A549 (cell line): ENCODE results near the gene YIF1B. TPM values are rescaled to one million over a fixed set of nuclear protein-coding genes. Genes with fewer than 3 reads are reported as not detected.

Experiments used
- ATAC-seq, 2 experiments: fragments of 200-7000 bp in 1 of 2; fragments of >200 bp in 1 of 2; cut with Nextera tagmentation in 1 of 2; cut with Tn5 transposase in 1 of 2; 3 replicates each; pipeline versions ENCODE4 v1.8.0 to v1.9.1; 2018 to 2020; ENCODE audit warnings: mild to moderate bottlenecking in 1 of 2, moderate library complexity in 1 of 2
- CTCF ChIA-PET: fragments of 300-600 bp; sonication (Branson Sonifier 250); formaldehyde crosslinking; extraction: SDS; loops from one replicate; lab custom pipeline; 2021; ENCODE audit warnings: antibody characterized with exemption, inconsistent platforms; lab: Yijun Ruan, JAX
- POLR2A ChIA-PET: fragments of 350-600 bp; formaldehyde crosslinking; extraction: SDS; loops from one replicate; lab custom pipeline; 2021; ENCODE audit warnings: antibody characterized with exemption, inconsistent platforms; lab: Yijun Ruan, JAX
- DNase-seq, 2 experiments: peaks; one replicate each; pipeline versions ENCODE4 v3.0.0 to v3.0.0-alpha.2; 2011 to 2016; ENCODE audit warnings: low read depth in 1 of 2, low spot score in 1 of 2
- FAIRE-seq: peaks from 2 replicates; lab custom pipeline; 2011; peaks lifted over from hg19 to GRCh38; lab: Jason Lieb, UNC
- H3K27ac ChIP-seq, 2 experiments: fragments of >200 bp; sonication (Bioruptor Twin); formaldehyde crosslinking; 3 replicates each; pipeline ENCODE4 v1.5.1; 2016 to 2017
- H3K4me1 ChIP-seq: fragments of >200 bp; sonication (Bioruptor Twin); formaldehyde crosslinking; 3 replicates; pipeline ENCODE4 v1.6.1; 2016
- H3K4me2 ChIP-seq: fragments of >200 bp; sonication (Bioruptor Twin); formaldehyde crosslinking; 3 replicates; pipeline ENCODE4 v1.6.1; 2016
- H3K4me3 ChIP-seq: fragments of >200 bp; sonication (Bioruptor Twin); formaldehyde crosslinking; 3 replicates; pipeline ENCODE4 v1.5.1; 2016
- H3K9me3 ChIP-seq: fragments of >200 bp; sonication (Bioruptor Twin); formaldehyde crosslinking; 3 replicates; pipeline ENCODE4 v1.6.1; 2016
- BHLHE40 ChIP-seq: IDR thresholded peaks from 2 replicates; pipeline ENCODE4 v1.6.1; 2012; ENCODE audit warnings: low read depth, low read length, inconsistent platforms
- CEBPB ChIP-seq, 2 experiments: fragments of >200 bp in 1 of 2; sonication (Bioruptor Twin) in 1 of 2; formaldehyde crosslinking in 1 of 2; IDR thresholded peaks; 2 replicates each; pipeline ENCODE4 v1.6.1; 2012 to 2016
- CHD2 ChIP-seq: fragments of 150-350 bp; IDR thresholded peaks from 2 replicates; pipeline ENCODE4 v1.6.1; 2014; ENCODE audit warnings: low read length; ENCODE audit not compliant: partially characterized antibody
- EHF ChIP-seq: fragments of 250-450 bp; sonication (Bioruptor Pico); IDR thresholded peaks from 2 replicates; pipeline ENCODE4 v1.5.0; 2020; ENCODE audit warnings: mild to moderate bottlenecking
- FOSL2 ChIP-seq, 2 experiments: fragments of 450-650 bp in 1 of 2; fragments of >200 bp in 1 of 2; sonication (Bioruptor Twin) in 1 of 2; formaldehyde crosslinking; IDR thresholded peaks; 2 replicates each; pipeline versions ENCODE4 v1.5.0 to v1.6.1; 2016 to 2020; ENCODE audit warnings: mild to moderate bottlenecking in 1 of 2, moderate library complexity in 1 of 2
- HEYL ChIP-seq: fragments of 250-450 bp; sonication (Bioruptor Pico); IDR thresholded peaks from 2 replicates; pipeline ENCODE4 v1.8.0; 2021; ENCODE audit warnings: mild to moderate bottlenecking, moderate library complexity
- HOXA7 ChIP-seq: fragments of 250-450 bp; sonication (Bioruptor Pico); IDR thresholded peaks from 2 replicates; pipeline ENCODE4 v1.5.0; 2020; ENCODE audit warnings: mild to moderate bottlenecking, moderate library complexity
- RFX5 ChIP-seq: fragments of 450-650 bp; IDR thresholded peaks from 2 replicates; pipeline ENCODE4 v1.7.1; 2014; ENCODE audit warnings: antibody characterized with exemption, mild to moderate bottlenecking, moderate library complexity
- TFCP2L1 ChIP-seq: fragments of 250-450 bp; sonication (Bioruptor Pico); IDR thresholded peaks from 2 replicates; pipeline ENCODE4 v1.5.0; 2021; ENCODE audit warnings: mild to moderate bottlenecking
- TP53 ChIP-seq: fragments of 250-450 bp; sonication (Bioruptor Pico); IDR thresholded peaks from 2 replicates; pipeline ENCODE4 v1.5.0; 2021; ENCODE audit warnings: mild to moderate bottlenecking, moderate library complexity
- WGBS: methylation state at CpG from one replicate; pipeline ENCODE4 v1.1.6; 2017; ENCODE audit errors: missing lambda C conversion rate; 5-methylcytosine and 5-hydroxymethylcytosine counted together
- polyA plus RNA-seq, 4 experiments: library from polyadenylated mRNA; depleted of rRNA in 3 of 4; stranded (reverse); fragments of >200 nt; fragmentation: RNase III in 1 of 4; extraction: RNeasy Plus Mini Kit Qiagen cat#74134 plus additional on column Dnase treatment in 1 of 4; gene quantifications; 2 replicates in 3 of 4; 3 replicates in 1 of 4; pipeline ENCODE4 v1.2.3, GENCODE V29; 2011 to 2017
- TF ChIP-seq, protein P1 (sequence below): fragments of 250-450 bp; sonication (Bioruptor Pico); IDR thresholded peaks from 2 replicates; pipeline ENCODE4 v1.5.0; 2021; ENCODE audit warnings: mild to moderate bottlenecking, moderate library complexity, borderline replicate concordance
- TF ChIP-seq, protein P2 (sequence below): fragments of 450-650 bp; IDR thresholded peaks from 2 replicates; pipeline ENCODE4 v1.6.1; 2014; ENCODE audit warnings: antibody characterized with exemption
- TF ChIP-seq, protein P3 (sequence below): fragments of 200-600 bp; sonication (generic); IDR thresholded peaks from 2 replicates; pipeline ENCODE4 v1.6.1; 2016; ENCODE audit warnings: antibody characterized with exemption, mild to moderate bottlenecking, moderate library complexity
- TF ChIP-seq, protein P4 (sequence below): IDR thresholded peaks from 2 replicates; pipeline ENCODE4 v1.6.1; 2012
- TF ChIP-seq, protein P5 (sequence below): IDR thresholded peaks from 2 replicates; pipeline ENCODE4 v1.6.1; 2012; ENCODE audit warnings: low read depth, borderline replicate concordance
- TF ChIP-seq, protein P6 (sequence below): fragments of >200 bp; sonication (Bioruptor Twin); formaldehyde crosslinking; IDR thresholded peaks from 3 replicates; pipeline ENCODE4 v1.5.1; 2016

The YIF1B gene
- polyA plus RNA-seq, 2 of the 4 experiments (the other 2 are of a cell fraction): 75.5 to 100 TPM

DNA sequence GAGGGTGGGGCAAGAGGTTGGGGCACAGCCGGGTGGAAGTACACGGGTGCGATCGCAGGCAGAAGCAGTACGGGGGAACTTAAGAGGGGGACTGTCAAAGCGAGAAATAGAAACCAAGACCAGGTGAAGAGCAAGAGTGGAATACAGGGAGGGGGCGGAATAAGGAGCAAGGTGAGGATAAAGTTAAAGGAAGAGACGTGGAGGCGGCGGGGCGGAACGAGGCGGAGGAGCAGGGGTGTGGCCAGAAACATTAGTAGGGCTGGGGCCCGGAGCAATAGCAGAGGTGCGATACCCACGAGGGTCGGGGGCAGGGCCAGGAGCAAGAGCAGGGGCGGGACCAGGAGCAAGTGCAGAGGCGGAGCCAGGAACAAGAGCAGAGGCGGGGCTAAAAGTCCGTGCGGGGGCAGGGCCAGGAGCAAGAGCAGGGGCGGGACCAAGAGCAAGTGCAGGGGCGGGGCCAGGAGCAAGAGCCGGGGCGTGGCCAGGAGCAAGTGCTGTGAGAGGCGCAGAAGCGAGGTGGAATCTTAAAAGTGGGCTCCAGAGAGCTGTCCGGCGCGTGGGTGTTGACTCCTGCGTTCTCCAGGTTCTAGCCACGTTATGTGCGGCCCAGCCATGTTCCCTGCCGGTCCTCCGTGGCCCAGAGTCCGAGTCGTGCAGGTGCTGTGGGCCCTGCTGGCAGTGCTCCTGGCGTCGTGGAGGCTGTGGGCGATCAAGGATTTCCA, 21.1 kb upstream of the YIF1B start (continued):
- TF ChIP-seq, protein P1, sequence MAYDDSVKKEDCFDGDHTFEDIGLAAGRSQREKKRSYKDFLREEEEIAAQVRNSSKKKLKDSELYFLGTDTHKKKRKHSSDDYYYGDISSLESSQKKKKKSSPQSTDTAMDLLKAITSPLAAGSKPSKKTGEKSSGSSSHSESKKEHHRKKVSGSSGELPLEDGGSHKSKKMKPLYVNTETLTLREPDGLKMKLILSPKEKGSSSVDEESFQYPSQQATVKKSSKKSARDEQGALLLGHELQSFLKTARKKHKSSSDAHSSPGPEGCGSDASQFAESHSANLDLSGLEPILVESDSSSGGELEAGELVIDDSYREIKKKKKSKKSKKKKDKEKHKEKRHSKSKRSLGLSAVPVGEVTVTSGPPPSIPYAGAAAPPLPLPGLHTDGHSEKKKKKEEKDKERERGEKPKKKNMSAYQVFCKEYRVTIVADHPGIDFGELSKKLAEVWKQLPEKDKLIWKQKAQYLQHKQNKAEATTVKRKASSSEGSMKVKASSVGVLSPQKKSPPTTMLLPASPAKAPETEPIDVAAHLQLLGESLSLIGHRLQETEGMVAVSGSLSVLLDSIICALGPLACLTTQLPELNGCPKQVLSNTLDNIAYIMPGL: no peak
- TF ChIP-seq, protein P2, sequence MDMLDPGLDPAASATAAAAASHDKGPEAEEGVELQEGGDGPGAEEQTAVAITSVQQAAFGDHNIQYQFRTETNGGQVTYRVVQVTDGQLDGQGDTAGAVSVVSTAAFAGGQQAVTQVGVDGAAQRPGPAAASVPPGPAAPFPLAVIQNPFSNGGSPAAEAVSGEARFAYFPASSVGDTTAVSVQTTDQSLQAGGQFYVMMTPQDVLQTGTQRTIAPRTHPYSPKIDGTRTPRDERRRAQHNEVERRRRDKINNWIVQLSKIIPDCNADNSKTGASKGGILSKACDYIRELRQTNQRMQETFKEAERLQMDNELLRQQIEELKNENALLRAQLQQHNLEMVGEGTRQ: no peak; the same call in none of the 2 replicates
- TF ChIP-seq HEYL (CRISPR knock-in tag): no peak
- TF ChIP-seq TFCP2L1 (CRISPR knock-in tag): peak; percentile 80
- TF ChIP-seq HOXA7 (CRISPR knock-in tag): peak; percentile 86; the same call in 1 of the 2 replicates
- TF ChIP-seq TP53 (CRISPR knock-in tag): peak; percentile 85

DNA sequence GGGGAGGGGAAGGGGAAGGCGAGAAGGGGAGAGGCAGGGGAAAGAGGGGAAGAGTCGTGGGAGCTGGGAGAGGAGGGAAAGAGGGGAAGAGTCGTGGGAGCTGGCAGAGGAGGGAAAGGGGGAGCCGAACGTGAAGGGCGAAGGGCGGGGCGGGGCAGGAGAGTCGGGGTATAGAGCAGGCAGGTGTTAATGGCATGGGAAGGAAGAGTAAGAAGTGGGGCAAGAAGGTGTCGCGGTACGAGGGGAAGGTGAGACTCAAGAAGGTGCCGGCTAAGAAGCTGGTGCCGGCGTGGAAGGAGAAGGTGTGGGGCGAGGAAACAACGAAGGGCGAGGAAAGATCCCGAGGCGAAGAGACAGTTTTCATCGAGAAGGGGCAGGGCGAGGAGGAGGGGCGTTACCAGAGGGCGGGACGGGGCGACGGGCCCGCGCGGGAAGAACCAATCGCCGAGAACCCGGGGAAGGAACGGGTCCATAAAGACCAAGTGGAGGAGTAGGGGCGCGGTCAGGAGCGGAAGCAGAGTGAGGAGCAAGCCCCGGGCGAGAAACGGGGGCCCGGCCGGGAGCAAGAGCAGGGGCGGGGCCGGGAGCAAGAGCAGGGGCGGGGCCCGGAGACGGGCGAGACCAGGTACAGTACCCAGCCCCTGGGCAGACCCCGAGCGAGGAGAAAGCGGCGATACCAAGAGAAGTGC, 20.3 kb upstream of the YIF1B start:
- H3K4me2 ChIP-seq: peak overlapping the region; percentile 81
- H3K4me3 ChIP-seq: peak overlapping the region; percentile 66
- ChIA-PET POLR2A (interaction anchor here (0.6 to 1.4 kb wide), 7 partner anchors 32 to 130 kb away, joined by 3 to 14 read pairs (median 4); partner anchors contain the start of genes C19orf33, GGN, PPP1R14A and PSMD8), CTCF (interaction anchor here (0.6 to 20.5 kb wide), 51 partner anchors 8 to 1112 kb away, joined by 3 to 1052 read pairs (median 6); partner anchors contain the start of genes C19orf33, GGN, KCNK6 and PPP1R14A)
- TF ChIP-seq RFX5 (0 out of 2 replicates have a peak, but pooled peaks have one; percentile 23), TFCP2L1 (CRISPR knock-in tag) (peak; percentile 88), BHLHE40 (no peak; the same call in 1 of the 2 replicates)
- TF ChIP-seq, protein P3, sequence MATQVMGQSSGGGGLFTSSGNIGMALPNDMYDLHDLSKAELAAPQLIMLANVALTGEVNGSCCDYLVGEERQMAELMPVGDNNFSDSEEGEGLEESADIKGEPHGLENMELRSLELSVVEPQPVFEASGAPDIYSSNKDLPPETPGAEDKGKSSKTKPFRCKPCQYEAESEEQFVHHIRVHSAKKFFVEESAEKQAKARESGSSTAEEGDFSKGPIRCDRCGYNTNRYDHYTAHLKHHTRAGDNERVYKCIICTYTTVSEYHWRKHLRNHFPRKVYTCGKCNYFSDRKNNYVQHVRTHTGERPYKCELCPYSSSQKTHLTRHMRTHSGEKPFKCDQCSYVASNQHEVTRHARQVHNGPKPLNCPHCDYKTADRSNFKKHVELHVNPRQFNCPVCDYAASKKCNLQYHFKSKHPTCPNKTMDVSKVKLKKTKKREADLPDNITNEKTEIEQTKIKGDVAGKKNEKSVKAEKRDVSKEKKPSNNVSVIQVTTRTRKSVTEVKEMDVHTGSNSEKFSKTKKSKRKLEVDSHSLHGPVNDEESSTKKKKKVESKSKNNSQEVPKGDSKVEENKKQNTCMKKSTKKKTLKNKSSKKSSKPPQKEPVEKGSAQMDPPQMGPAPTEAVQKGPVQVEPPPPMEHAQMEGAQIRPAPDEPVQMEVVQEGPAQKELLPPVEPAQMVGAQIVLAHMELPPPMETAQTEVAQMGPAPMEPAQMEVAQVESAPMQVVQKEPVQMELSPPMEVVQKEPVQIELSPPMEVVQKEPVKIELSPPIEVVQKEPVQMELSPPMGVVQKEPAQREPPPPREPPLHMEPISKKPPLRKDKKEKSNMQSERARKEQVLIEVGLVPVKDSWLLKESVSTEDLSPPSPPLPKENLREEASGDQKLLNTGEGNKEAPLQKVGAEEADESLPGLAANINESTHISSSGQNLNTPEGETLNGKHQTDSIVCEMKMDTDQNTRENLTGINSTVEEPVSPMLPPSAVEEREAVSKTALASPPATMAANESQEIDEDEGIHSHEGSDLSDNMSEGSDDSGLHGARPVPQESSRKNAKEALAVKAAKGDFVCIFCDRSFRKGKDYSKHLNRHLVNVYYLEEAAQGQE: no peak
- TF ChIP-seq, protein P4, sequence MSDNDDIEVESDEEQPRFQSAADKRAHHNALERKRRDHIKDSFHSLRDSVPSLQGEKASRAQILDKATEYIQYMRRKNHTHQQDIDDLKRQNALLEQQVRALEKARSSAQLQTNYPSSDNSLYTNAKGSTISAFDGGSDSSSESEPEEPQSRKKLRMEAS: peak; percentile 59; the same call in 1 of the 2 replicates
- TF ChIP-seq, protein P5, sequence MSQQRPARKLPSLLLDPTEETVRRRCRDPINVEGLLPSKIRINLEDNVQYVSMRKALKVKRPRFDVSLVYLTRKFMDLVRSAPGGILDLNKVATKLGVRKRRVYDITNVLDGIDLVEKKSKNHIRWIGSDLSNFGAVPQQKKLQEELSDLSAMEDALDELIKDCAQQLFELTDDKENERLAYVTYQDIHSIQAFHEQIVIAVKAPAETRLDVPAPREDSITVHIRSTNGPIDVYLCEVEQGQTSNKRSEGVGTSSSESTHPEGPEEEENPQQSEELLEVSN: peak; percentile 22; the same call in 1 of the 2 replicates
- peak; percentile 98 for FAIRE-seq
- WGBS: 2% methylated on average over 47 of the region's 52 CpGs
- H3K27ac ChIP-seq: peak overlapping the region; percentile 74 to 82
- H3K4me1 ChIP-seq: peaks cover 8% of the 10 kb centered on the region; the same call in 2 of the 3 replicates
- peak; percentile 99 to 100 for DNase-seq
- ATAC-seq: peak; percentile 82 to 92
- H3K9me3 ChIP-seq: no peaks in the 10 kb centered on the region

DNA sequence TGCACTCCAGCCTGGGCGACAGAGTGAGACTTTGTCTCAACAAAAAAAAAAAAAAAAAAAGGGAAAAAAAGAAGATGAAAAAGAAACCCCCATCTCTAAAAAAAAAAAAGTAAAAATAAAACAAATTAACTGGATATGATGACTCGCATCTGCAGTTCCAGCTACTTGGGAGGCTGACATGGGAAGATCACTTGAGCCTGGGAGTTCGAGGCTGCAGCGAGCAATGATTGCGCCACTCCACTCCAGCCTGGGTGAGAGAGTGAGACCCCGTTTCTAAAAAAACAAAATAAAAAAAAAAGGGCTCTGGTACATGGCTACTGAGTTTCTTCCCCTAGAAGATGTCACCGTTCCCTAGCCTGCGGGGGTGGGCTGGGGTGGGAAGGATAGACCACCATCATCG, 17.5 kb upstream of the YIF1B start:
- CTCF ChIA-PET: interaction anchor here (0.7 to 20.5 kb wide), 9 partner anchors 14 to 431 kb away, joined by 3 to 1052 read pairs (median 5); partner anchors contain the start of genes C19orf33, KCNK6, PPP1R14A and PSMD8
- H3K4me2 ChIP-seq: no peak overlapping the region
- ATAC-seq: no peak
- H3K4me3 ChIP-seq: no peak overlapping the region
- POLR2A ChIA-PET: interaction anchor here (1.7 kb wide), 1 partner anchor 29 kb away, joined by 12 read pairs; the partner anchor contains the start of gene C19orf33
- peaks cover 8% of the 10 kb centered on the region; the same call in 2 of the 3 replicates for H3K4me1 ChIP-seq
- 82% methylated on average over 9 of the region's 9 CpGs for WGBS
- H3K9me3 ChIP-seq: no peaks in the 10 kb centered on the region
- no peak for DNase-seq
- no peak overlapping the region for H3K27ac ChIP-seq
- TF ChIP-seq, protein P6, sequence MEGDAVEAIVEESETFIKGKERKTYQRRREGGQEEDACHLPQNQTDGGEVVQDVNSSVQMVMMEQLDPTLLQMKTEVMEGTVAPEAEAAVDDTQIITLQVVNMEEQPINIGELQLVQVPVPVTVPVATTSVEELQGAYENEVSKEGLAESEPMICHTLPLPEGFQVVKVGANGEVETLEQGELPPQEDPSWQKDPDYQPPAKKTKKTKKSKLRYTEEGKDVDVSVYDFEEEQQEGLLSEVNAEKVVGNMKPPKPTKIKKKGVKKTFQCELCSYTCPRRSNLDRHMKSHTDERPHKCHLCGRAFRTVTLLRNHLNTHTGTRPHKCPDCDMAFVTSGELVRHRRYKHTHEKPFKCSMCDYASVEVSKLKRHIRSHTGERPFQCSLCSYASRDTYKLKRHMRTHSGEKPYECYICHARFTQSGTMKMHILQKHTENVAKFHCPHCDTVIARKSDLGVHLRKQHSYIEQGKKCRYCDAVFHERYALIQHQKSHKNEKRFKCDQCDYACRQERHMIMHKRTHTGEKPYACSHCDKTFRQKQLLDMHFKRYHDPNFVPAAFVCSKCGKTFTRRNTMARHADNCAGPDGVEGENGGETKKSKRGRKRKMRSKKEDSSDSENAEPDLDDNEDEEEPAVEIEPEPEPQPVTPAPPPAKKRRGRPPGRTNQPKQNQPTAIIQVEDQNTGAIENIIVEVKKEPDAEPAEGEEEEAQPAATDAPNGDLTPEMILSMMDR: no peak
- no peak for TF ChIP-seq EHF (CRISPR knock-in tag)
- no peak for TF ChIP-seq CHD2
- no peak for TF ChIP-seq FOSL2 (IDR thresholded peaks at IDR 0.05)
- no peak for TF ChIP-seq FOSL2 (CRISPR knock-in tag; IDR thresholded peaks at IDR 0.05)
- TF ChIP-seq CEBPB (IDR thresholded peaks at IDR 0.05): peak in 1 of 2 experiments; percentile 43; a peak in 1 of 4 replicates
- no peak for FAIRE-seq
